Panc1 (cell line): ENCODE results near the gene CALCB. TPM values are rescaled to one million over a fixed set of nuclear protein-coding genes. Genes with fewer than 3 reads are reported as not detected.

Experiments used
- ATAC-seq: fragments of 200-7000 bp; cut with Tn5 transposase; 2 replicates; pipeline ENCODE4 v1.9.1; 2020; ENCODE audit warnings: mild to moderate bottlenecking, moderate library complexity
- BruUV-seq: library from RNA; stranded (reverse); fragments of 400-500 nt; replicated peaks from 2 replicates; lab custom pipeline; 2021; lab: Mats Ljungman, UMichigan
- CTCF ChIA-PET: fragments of 300-600 bp; sonication (Branson Sonifier 250); formaldehyde crosslinking; loops from one replicate; lab custom pipeline; 2022; ENCODE audit warnings: antibody characterized with exemption; lab: Charles Lee
- POLR2A ChIA-PET: fragments of 300-600 bp; sonication (Branson Sonifier 250); formaldehyde crosslinking; loops from one replicate; lab custom pipeline; 2022; ENCODE audit warnings: antibody characterized with exemption; lab: Charles Lee
- DNase-seq: peaks from one replicate; pipeline ENCODE4 v3.0.0-alpha.2; 2010; ENCODE audit warnings: low read depth, low spot score
- H3K27ac ChIP-seq: 2 replicates; pipeline ENCODE4 v1.5.1; 2011; ENCODE audit warnings: mild to moderate bottlenecking, low read length, inconsistent platforms
- H3K27me3 ChIP-seq: fragments of 200-500 bp; sonication (Bioruptor generic); 2 replicates; pipeline ENCODE4 v1.6.0; 2014; ENCODE audit warnings: low read length, inconsistent platforms; ENCODE audit not compliant: control insufficient read depth, insufficient read depth
- H3K36me3 ChIP-seq: fragments of 200-500 bp; sonication (Bioruptor generic); 2 replicates; pipeline ENCODE4 v1.5.1; 2014; ENCODE audit warnings: inconsistent platforms, mild to moderate bottlenecking, low read length, moderate library complexity; ENCODE audit not compliant: control insufficient read depth, insufficient read depth
- H3K4me1 ChIP-seq: 2 replicates; pipeline ENCODE4 v1.5.1; 2011; ENCODE audit warnings: inconsistent platforms, mild to moderate bottlenecking, low read length, moderate library complexity; ENCODE audit not compliant: control insufficient read depth, insufficient read depth
- H3K4me3 ChIP-seq, 2 experiments: 2 replicates each; pipeline ENCODE4 v1.5.1; 2011 to 2012; ENCODE audit warnings: low read depth in 2 of 2, low read length in 2 of 2, mild to moderate bottlenecking in 2 of 2, inconsistent platforms in 1 of 2, moderate library complexity in 1 of 2
- H3K9me3 ChIP-seq: fragments of 200-500 bp; sonication (Bioruptor generic); 2 replicates; pipeline ENCODE4 v1.5.1; 2014; ENCODE audit warnings: low read depth, mild to moderate bottlenecking, inconsistent platforms, low read length, moderate library complexity; ENCODE audit not compliant: control insufficient read depth, insufficient read depth
- POLR2AphosphoS5 ChIP-seq: IDR thresholded peaks from 2 replicates; pipeline ENCODE4 v1.6.1; 2012; ENCODE audit warnings: mild to moderate bottlenecking, low read depth, low read length, moderate library complexity
- SIN3A ChIP-seq: IDR thresholded peaks from 2 replicates; pipeline ENCODE4 v1.6.1; 2012; ENCODE audit warnings: low read depth, mild to moderate bottlenecking, low read length, moderate library complexity, borderline replicate concordance; ENCODE audit not compliant: insufficient read depth
- TCF7L2 ChIP-seq: IDR thresholded peaks from 2 replicates; pipeline ENCODE4 v1.6.1; 2011; ENCODE audit warnings: mild to moderate bottlenecking, low read depth, low read length, inconsistent platforms
- in situ Hi-C: cut with HindIII; loops from 2 replicates; pipeline ENCODE4 v1.10.0; 2016; ENCODE audit warnings: low sequenced_read_pairs, low pct_unique_long_range_greater_than_20kb
- intact Hi-C: fragments of 100-400 bp; cut with micrococcal nuclease; formaldehyde crosslinking; loops from one replicate; pipeline ENCODE4 v1.10.0; 2022; ENCODE audit not compliant: unreplicated experiment
- total RNA-seq: library from RNA; stranded (reverse); gene quantifications from one replicate; pipeline ENCODE4 v1.2.1, GENCODE V29; 2021; ENCODE audit not compliant: unreplicated experiment
- TF ChIP-seq, protein P1 (sequence below): fragments of 450-650 bp; IDR thresholded peaks from 2 replicates; pipeline ENCODE4 v1.5.1; 2017; ENCODE audit warnings: mild to moderate bottlenecking
- TF ChIP-seq, protein P2 (sequence below), 2 experiments: IDR thresholded peaks; 2 replicates each; pipeline ENCODE4 v1.6.1; 2011 to 2012; ENCODE audit warnings: low read depth in 2 of 2, control low read depth in 1 of 2, low read length in 1 of 2, mild to moderate bottlenecking in 1 of 2, moderate library complexity in 1 of 2; ENCODE audit not compliant: insufficient read depth in 1 of 2

CALCB gene
- total RNA-seq, 1 experiment from 2014 or later = not detected

DNA sequence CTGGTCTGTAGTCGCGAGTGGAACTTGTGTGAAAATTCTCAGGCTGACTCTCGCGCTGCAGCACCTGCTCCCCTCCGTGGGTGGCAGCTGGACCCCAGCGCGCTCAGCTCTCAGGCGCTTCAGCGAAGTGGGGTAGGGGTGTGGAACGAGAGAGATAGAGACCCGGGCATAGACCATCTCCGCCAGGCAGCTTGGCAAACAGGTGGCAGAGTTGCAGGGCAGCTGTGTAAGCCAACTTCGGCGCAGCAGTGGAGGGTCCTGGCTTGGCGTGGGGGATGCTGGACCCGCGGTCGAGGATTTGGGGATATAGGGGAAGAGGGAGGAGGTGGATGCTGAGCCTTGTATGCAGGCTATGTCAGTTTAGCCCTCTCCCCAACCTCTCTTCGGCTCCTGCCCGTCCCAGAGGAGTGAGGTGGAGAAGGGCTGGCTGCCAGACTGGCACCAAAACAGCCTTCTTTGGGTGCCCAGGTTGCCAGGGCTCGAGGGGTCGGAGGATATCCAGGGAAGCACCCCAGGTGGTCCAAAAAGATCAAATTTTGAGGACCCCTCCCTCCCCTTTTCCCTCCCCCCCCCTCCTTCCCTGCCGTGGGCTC is 746 bp upstream of the CALCB start:
- H3K27me3 ChIP-seq = peaks cover 3% of the 10 kb centered on the region
- DNase-seq (no peak), ATAC-seq (no peak)
- no peaks in the 10 kb centered on the region for H3K9me3 ChIP-seq
- H3K36me3 ChIP-seq = no peaks in the 10 kb centered on the region
- 0 out of 2 replicates have a peak, but pooled peaks cover 3% of the 10 kb centered on the region for H3K4me1 ChIP-seq
- in situ Hi-C loops = no loop called here
- no peak overlapping the region for H3K4me3 ChIP-seq
- intact Hi-C loops = loop anchor here (5.0 to 10.0 kb wide), 3 partner anchors 100 to 548 kb away; partner anchors contain the start of genes CALCA and PSMA1
- TF ChIP-seq SIN3A (no peak), POLR2AphosphoS5 (no peak), TCF7L2 (no peak)
- TF ChIP-seq, protein P1, sequence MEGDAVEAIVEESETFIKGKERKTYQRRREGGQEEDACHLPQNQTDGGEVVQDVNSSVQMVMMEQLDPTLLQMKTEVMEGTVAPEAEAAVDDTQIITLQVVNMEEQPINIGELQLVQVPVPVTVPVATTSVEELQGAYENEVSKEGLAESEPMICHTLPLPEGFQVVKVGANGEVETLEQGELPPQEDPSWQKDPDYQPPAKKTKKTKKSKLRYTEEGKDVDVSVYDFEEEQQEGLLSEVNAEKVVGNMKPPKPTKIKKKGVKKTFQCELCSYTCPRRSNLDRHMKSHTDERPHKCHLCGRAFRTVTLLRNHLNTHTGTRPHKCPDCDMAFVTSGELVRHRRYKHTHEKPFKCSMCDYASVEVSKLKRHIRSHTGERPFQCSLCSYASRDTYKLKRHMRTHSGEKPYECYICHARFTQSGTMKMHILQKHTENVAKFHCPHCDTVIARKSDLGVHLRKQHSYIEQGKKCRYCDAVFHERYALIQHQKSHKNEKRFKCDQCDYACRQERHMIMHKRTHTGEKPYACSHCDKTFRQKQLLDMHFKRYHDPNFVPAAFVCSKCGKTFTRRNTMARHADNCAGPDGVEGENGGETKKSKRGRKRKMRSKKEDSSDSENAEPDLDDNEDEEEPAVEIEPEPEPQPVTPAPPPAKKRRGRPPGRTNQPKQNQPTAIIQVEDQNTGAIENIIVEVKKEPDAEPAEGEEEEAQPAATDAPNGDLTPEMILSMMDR = no peak
- TF ChIP-seq, protein P2, sequence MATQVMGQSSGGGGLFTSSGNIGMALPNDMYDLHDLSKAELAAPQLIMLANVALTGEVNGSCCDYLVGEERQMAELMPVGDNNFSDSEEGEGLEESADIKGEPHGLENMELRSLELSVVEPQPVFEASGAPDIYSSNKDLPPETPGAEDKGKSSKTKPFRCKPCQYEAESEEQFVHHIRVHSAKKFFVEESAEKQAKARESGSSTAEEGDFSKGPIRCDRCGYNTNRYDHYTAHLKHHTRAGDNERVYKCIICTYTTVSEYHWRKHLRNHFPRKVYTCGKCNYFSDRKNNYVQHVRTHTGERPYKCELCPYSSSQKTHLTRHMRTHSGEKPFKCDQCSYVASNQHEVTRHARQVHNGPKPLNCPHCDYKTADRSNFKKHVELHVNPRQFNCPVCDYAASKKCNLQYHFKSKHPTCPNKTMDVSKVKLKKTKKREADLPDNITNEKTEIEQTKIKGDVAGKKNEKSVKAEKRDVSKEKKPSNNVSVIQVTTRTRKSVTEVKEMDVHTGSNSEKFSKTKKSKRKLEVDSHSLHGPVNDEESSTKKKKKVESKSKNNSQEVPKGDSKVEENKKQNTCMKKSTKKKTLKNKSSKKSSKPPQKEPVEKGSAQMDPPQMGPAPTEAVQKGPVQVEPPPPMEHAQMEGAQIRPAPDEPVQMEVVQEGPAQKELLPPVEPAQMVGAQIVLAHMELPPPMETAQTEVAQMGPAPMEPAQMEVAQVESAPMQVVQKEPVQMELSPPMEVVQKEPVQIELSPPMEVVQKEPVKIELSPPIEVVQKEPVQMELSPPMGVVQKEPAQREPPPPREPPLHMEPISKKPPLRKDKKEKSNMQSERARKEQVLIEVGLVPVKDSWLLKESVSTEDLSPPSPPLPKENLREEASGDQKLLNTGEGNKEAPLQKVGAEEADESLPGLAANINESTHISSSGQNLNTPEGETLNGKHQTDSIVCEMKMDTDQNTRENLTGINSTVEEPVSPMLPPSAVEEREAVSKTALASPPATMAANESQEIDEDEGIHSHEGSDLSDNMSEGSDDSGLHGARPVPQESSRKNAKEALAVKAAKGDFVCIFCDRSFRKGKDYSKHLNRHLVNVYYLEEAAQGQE (IDR thresholded peaks at IDR 0.05; ENCODE audit: insufficient read depth in 1 of 2, low read depth in 2 of 2, low read length in 1 of 2) = no peak
- no TSS peak for BruUV-seq
- no peak overlapping the region for H3K27ac ChIP-seq
- CTCF ChIA-PET = interaction anchor here (0.6 to 2.9 kb wide), 3 partner anchors 165 to 1147 kb away, joined by 3 to 44 read pairs (median 4); no protein-coding TSS in a partner anchor
- POLR2A ChIA-PET = interaction anchor here (1.1 kb wide), 1 partner anchor 164 kb away, joined by 5 read pairs; no protein-coding TSS in a partner anchor

DNA sequence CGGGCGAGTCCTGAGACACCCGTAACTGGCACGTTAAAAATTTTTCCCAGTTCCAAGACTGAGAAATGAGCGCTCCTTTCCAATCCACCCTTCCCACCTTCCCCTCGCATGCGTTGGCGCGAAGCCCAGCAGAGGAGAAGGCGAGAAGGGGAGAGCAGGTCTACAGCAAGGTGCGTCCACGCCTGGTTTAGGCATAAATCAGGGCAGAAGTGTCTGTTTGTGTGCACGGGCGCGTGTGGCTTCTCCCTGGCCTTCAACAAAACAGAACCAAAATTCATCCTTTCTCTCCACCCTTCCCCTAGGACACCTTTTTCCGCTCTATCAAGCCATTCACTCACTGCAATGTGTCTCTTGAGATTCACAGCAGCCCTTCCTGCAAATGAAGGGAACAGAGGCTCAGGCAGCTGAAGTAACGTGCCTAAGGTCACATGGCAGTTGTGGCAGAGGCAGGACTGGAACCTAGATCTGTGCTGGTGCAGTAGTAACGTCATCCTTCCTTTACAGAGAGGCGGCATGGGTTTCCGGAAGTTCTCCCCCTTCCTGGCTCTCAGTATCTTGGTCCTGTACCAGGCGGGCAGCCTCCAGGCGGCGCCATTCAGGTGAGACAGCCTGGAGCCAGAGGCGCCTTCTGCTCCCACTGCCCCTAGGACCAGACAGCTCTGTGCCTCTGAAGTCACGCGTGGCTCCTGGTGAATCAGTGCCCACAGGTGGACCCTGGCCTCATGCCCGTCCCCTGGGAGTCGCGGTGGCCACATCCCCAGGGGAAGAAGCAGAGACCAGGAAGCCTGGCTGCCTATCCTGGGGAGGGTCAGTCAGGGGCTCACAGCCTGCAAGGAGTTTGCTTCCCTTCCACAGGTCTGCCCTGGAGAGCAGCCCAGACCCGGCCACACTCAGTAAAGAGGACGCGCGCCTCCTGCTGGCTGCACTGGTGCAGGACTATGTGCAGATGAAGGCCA is 1.1 kb downstream of the CALCB start:
- TF ChIP-seq, protein P1 = peak; percentile 94
- TF ChIP-seq SIN3A (no peak), POLR2AphosphoS5 (no peak), TCF7L2 (peak; percentile 91)
- TF ChIP-seq, protein P2 (IDR thresholded peaks at IDR 0.05; ENCODE audit: insufficient read depth in 1 of 2, low read depth in 2 of 2, low read length in 1 of 2) = no peak
- BruUV-seq = no TSS peak
- ATAC-seq (peak; percentile 95), DNase-seq (peak; percentile 33)
- no peaks in the 10 kb centered on the region for H3K9me3 ChIP-seq
- no peaks in the 10 kb centered on the region for H3K36me3 ChIP-seq
- H3K27me3 ChIP-seq = peaks cover 6% of the 10 kb centered on the region
- intact Hi-C loops (loop anchor here (1.0 to 10.0 kb wide), 4 partner anchors 102 to 550 kb away; partner anchors contain the start of genes CALCA and PSMA1), in situ Hi-C loops (no loop called here)
- ChIA-PET CTCF (interaction anchor here (0.6 to 2.9 kb wide), 5 partner anchors 25 to 384 kb away, joined by 3 to 44 read pairs (median 4); no protein-coding TSS in a partner anchor), POLR2A (interaction anchor here (0.7 kb wide), 1 partner anchor 17 kb away, joined by 3 read pairs; no protein-coding TSS in a partner anchor)
- H3K4me1 ChIP-seq = 0 out of 2 replicates have a peak, but pooled peaks cover 3% of the 10 kb centered on the region
- no peak overlapping the region for H3K27ac ChIP-seq
- H3K4me3 ChIP-seq = peak overlapping the region; percentile 25 to 59
